SK-N-SH (cell line): ENCODE measurements around the gene SH3PXD2A. TPM values are rescaled to one million over a fixed set of nuclear protein-coding genes. Genes with fewer than 3 reads are reported as not detected.

Source experiments
- CTCF ChIA-PET: fragments of 300-600, 350-600 bp; formaldehyde crosslinking; extraction: SDS; loops from one replicate; lab custom pipeline; 2021; lab: Yijun Ruan, JAX
- POLR2A ChIA-PET: fragments of 350-600 bp; sonication (Branson Sonifier 250); formaldehyde crosslinking; extraction: SDS; loops from one replicate; lab custom pipeline; 2020; ENCODE audit warnings: antibody characterized with exemption, inconsistent platforms; lab: Yijun Ruan, JAX
- DNase-seq: peaks from one replicate; pipeline ENCODE4 v3.0.0; 2012
- H2AFZ ChIP-seq: fragments of 200-600 bp; sonication (generic); 2 replicates; pipeline ENCODE4 v1.8.1; 2016; ENCODE audit warnings: antibody characterized with exemption, mild to moderate bottlenecking, low read depth
- H3F3A ChIP-seq: fragments of 200-600 bp; sonication (generic); replicated peaks from 2 replicates; pipeline ENCODE3; 2016; ENCODE audit warnings: antibody characterized with exemption, mild to moderate bottlenecking; ENCODE audit not compliant: insufficient read depth
- H3K27ac ChIP-seq, 2 experiments: fragments of 200-500 bp in 1 of 2; fragments of 200-600 bp in 1 of 2; sonication (Bioruptor generic) in 1 of 2; sonication (generic), shearing (Covaris generic) in 1 of 2; 2 replicates each; pipeline versions ENCODE4 v1.5.1 to v1.6.1; 2014 to 2016; ENCODE audit warnings: low read depth in 2 of 2, inconsistent platforms in 1 of 2, low read length in 1 of 2, mild to moderate bottlenecking in 1 of 2, mixed read lengths in 1 of 2
- H3K27me3 ChIP-seq: fragments of 200-600 bp; sonication (generic), shearing (Covaris generic); 2 replicates; pipeline ENCODE4 v1.6.1; 2016; ENCODE audit warnings: mixed run types; ENCODE audit not compliant: insufficient read depth
- H3K36me3 ChIP-seq, 2 experiments: fragments of 200-500 bp in 1 of 2; fragments of 200-600 bp in 1 of 2; sonication (Bioruptor generic) in 1 of 2; sonication (generic) in 1 of 2; replicated peaks in 1 of 2; 2 replicates each; pipeline versions ENCODE3 to v1.5.1; 2014 to 2016; ENCODE audit warnings: low read length in 1 of 2, mild to moderate bottlenecking in 1 of 2; ENCODE audit not compliant: insufficient read depth in 2 of 2, control insufficient read depth in 1 of 2
- H3K4me1 ChIP-seq, 2 experiments: fragments of 200-500 bp in 1 of 2; fragments of 200-600 bp in 1 of 2; sonication (Bioruptor generic) in 1 of 2; sonication (generic), shearing (Covaris generic) in 1 of 2; 2 replicates each; pipeline versions ENCODE4 v1.5.1 to v1.6.1; 2014 to 2016; ENCODE audit warnings: low read depth in 1 of 2, low read length in 1 of 2, mixed run types in 1 of 2; ENCODE audit not compliant: insufficient read depth in 2 of 2, control insufficient read depth in 1 of 2
- H3K4me2 ChIP-seq: fragments of 200-600 bp; sonication (generic), shearing (Covaris generic); 2 replicates; pipeline ENCODE4 v1.6.1; 2017; ENCODE audit warnings: mixed run types
- H3K4me3 ChIP-seq, 2 experiments: fragments of 200-500 bp in 1 of 2; fragments of 200-600 bp in 1 of 2; sonication (Bioruptor generic) in 1 of 2; sonication (generic), shearing (Covaris generic) in 1 of 2; 2 replicates each; pipeline versions ENCODE4 v1.5.1 to v1.8.1; 2014 to 2016; ENCODE audit warnings: low read depth in 2 of 2, inconsistent platforms in 1 of 2, low read length in 1 of 2, mild to moderate bottlenecking in 1 of 2, mixed read lengths in 1 of 2, moderate library complexity in 1 of 2
- H3K79me2 ChIP-seq: fragments of 200-600 bp; sonication (generic); 2 replicates; pipeline ENCODE4 v1.8.1; 2017; ENCODE audit warnings: mild to moderate bottlenecking; ENCODE audit not compliant: insufficient read depth
- H3K9ac ChIP-seq: fragments of 200-600 bp; sonication (generic); 2 replicates; pipeline ENCODE4 v1.6.1; 2017; ENCODE audit warnings: mixed run types
- H3K9me2 ChIP-seq: fragments of 200-600 bp; sonication (generic); 2 replicates; pipeline ENCODE4 v1.6.1; 2017; ENCODE audit warnings: mixed run types
- H3K9me3 ChIP-seq: fragments of 200-600 bp; sonication (generic); 2 replicates; pipeline ENCODE4 v1.6.1; 2017; ENCODE audit warnings: mixed run types, mild to moderate bottlenecking, moderate library complexity
- H4K20me1 ChIP-seq: fragments of 200-600 bp; sonication (generic); 2 replicates; pipeline ENCODE4 v1.6.1; 2017; ENCODE audit warnings: mild to moderate bottlenecking, mixed run types; ENCODE audit not compliant: insufficient read depth
- FOXJ3 ChIP-seq: sonication (generic); formaldehyde crosslinking; IDR thresholded peaks from 2 replicates; pipeline ENCODE4 v1.5.1; 2020; ENCODE audit warnings: mild to moderate bottlenecking, missing genetic modification reagents
- GATA2 ChIP-seq: sonication (generic); formaldehyde crosslinking; IDR thresholded peaks from 2 replicates; pipeline ENCODE4 v1.5.0; 2020; ENCODE audit warnings: mild to moderate bottlenecking, missing genetic modification reagents
- JUND ChIP-seq: IDR thresholded peaks from 2 replicates; pipeline ENCODE4 v1.4.0; 2012
- MEF2A ChIP-seq: IDR thresholded peaks from 2 replicates; pipeline ENCODE4 v1.4.0; 2012; ENCODE audit warnings: low read depth, borderline replicate concordance
- MXI1 ChIP-seq: IDR thresholded peaks from 2 replicates; pipeline ENCODE4 v1.6.1; 2012; ENCODE audit warnings: mild to moderate bottlenecking, low read depth, low read length, improper control_type of control experiment
- NFIC ChIP-seq: IDR thresholded peaks from 2 replicates; pipeline ENCODE4 v1.4.0; 2012; ENCODE audit warnings: borderline replicate concordance
- PBX3 ChIP-seq: IDR thresholded peaks from 2 replicates; pipeline ENCODE4; 2012
- POLR2AphosphoS5 ChIP-seq: IDR thresholded peaks from 2 replicates; pipeline ENCODE4 v1.6.1; 2012; ENCODE audit warnings: low read depth, low read length
- RAD21 ChIP-seq: IDR thresholded peaks from 2 replicates; pipeline ENCODE4 v1.6.1; 2012; ENCODE audit warnings: mild to moderate bottlenecking, low read length
- RCOR1 ChIP-seq: fragments of 150-350 bp; IDR thresholded peaks from 2 replicates; pipeline ENCODE4 v1.6.1; 2017; ENCODE audit warnings: antibody characterized with exemption, low read length
- RFX5 ChIP-seq: IDR thresholded peaks from 2 replicates; pipeline ENCODE4 v1.6.1; 2012; ENCODE audit warnings: mild to moderate bottlenecking, improper control_type of control experiment, low read length
- RXRA ChIP-seq: IDR thresholded peaks from 2 replicates; pipeline ENCODE4 v1.4.0; 2012; ENCODE audit warnings: low read depth, mild to moderate bottlenecking, borderline replicate concordance
- TAF1 ChIP-seq: IDR thresholded peaks from 2 replicates; pipeline ENCODE4 v1.6.1; 2012; ENCODE audit warnings: low read depth, mild to moderate bottlenecking, low read length, moderate library complexity, borderline replicate concordance
- TCF12 ChIP-seq: IDR thresholded peaks from 2 replicates; pipeline ENCODE4 v1.4.0; 2012
- TEAD4 ChIP-seq: IDR thresholded peaks from 2 replicates; pipeline ENCODE4 v1.4.0; 2012; ENCODE audit warnings: mild to moderate bottlenecking, borderline replicate concordance; ENCODE audit not compliant: insufficient read depth
- YY1 ChIP-seq: IDR thresholded peaks from 2 replicates; pipeline ENCODE4 v1.4.0; 2012; ENCODE audit warnings: low read depth, mild to moderate bottlenecking
- WGBS: methylation state at CpG from one replicate; pipeline ENCODE4 v1.1.6; 2017; ENCODE audit warnings: low lambda C conversion rate; 5-methylcytosine and 5-hydroxymethylcytosine counted together
- polyA plus RNA-seq, 3 experiments: library from polyadenylated mRNA; depleted of rRNA; stranded (reverse); fragments of >200 nt; gene quantifications; 2 replicates each; pipeline ENCODE4 v1.2.3, GENCODE V29; 2012
- TF ChIP-seq, protein P1 (sequence below): IDR thresholded peaks from 2 replicates; pipeline ENCODE4 v1.4.0; 2012; ENCODE audit warnings: low read depth, borderline replicate concordance
- TF ChIP-seq, protein P2 (sequence below): IDR thresholded peaks from 2 replicates; pipeline ENCODE4 v1.4.0; 2012; ENCODE audit warnings: low read depth, borderline replicate concordance

SH3PXD2A gene
- polyA plus RNA-seq, 1 of the 3 experiments (the other 2 are of a cell fraction) = 2.5 TPM

GRCh38 chr10:103590060-103590459, 265.3 kb downstream of the SH3PXD2A start (continued):
- TF ChIP-seq MEF2A (no peak), TEAD4 (no peak), NFIC (no peak), YY1 (no peak), POLR2AphosphoS5 (no peak), RAD21 (no peak), TCF12 (no peak), RXRA (no peak)
- TF ChIP-seq, protein P1, sequence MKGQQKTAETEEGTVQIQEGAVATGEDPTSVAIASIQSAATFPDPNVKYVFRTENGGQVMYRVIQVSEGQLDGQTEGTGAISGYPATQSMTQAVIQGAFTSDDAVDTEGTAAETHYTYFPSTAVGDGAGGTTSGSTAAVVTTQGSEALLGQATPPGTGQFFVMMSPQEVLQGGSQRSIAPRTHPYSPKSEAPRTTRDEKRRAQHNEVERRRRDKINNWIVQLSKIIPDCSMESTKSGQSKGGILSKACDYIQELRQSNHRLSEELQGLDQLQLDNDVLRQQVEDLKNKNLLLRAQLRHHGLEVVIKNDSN = no peak

GRCh38 chr10:103589074-103589630, 266.2 kb downstream of the SH3PXD2A start:
- no peak overlapping the region for H3K4me3 ChIP-seq
- H4K20me1 ChIP-seq = no peaks in the 10 kb centered on the region
- peaks cover 0 to 13% of the 10 kb centered on the region in 2 experiments; a peak in 1 of 4 replicates for H3K4me1 ChIP-seq
- H3K4me2 ChIP-seq = no peak overlapping the region
- no peak overlapping the region for H2AFZ ChIP-seq
- H3F3A ChIP-seq = no peaks in the 10 kb centered on the region
- H3K79me2 ChIP-seq = no peaks in the 10 kb centered on the region
- no peak overlapping the region for H3K27ac ChIP-seq
- no peaks in the 10 kb centered on the region for H3K9me2 ChIP-seq
- H3K9ac ChIP-seq = no peak overlapping the region
- CTCF ChIA-PET = interaction anchor here (0.6 to 3.4 kb wide), 10 partner anchors 10 to 296 kb away, joined by 3 to 16 read pairs (median 4); no protein-coding TSS in a partner anchor
- DNase-seq = no peak
- H3K9me3 ChIP-seq = no peaks in the 10 kb centered on the region
- no peaks in the 10 kb centered on the region for H3K36me3 ChIP-seq
- TF ChIP-seq RCOR1 = no peak
- no peak for TF ChIP-seq YY1
- no peak for TF ChIP-seq TEAD4
- TF ChIP-seq GATA2 = no peak
- no peak for TF ChIP-seq POLR2AphosphoS5
- no peak for TF ChIP-seq MXI1
- no peak for TF ChIP-seq JUND
- TF ChIP-seq RFX5 = no peak
- TF ChIP-seq, protein P2, sequence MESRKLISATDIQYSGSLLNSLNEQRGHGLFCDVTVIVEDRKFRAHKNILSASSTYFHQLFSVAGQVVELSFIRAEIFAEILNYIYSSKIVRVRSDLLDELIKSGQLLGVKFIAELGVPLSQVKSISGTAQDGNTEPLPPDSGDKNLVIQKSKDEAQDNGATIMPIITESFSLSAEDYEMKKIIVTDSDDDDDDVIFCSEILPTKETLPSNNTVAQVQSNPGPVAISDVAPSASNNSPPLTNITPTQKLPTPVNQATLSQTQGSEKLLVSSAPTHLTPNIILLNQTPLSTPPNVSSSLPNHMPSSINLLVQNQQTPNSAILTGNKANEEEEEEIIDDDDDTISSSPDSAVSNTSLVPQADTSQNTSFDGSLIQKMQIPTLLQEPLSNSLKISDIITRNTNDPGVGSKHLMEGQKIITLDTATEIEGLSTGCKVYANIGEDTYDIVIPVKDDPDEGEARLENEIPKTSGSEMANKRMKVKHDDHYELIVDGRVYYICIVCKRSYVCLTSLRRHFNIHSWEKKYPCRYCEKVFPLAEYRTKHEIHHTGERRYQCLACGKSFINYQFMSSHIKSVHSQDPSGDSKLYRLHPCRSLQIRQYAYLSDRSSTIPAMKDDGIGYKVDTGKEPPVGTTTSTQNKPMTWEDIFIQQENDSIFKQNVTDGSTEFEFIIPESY = no peak
- TF ChIP-seq TAF1 = no peak
- TF ChIP-seq FOXJ3 (CRISPR knock-in tag) = no peak
- TF ChIP-seq PBX3 = no peak
- TF ChIP-seq, all 33 proteins: peak for 0
- no peaks in the 10 kb centered on the region for H3K27me3 ChIP-seq
- POLR2A ChIA-PET = interaction anchor here (0.6 kb wide), 1 partner anchor 397 kb away, joined by 3 read pairs; no protein-coding TSS in a partner anchor
- 83% methylated on average over 10 of the region's 15 CpGs for WGBS
